GM18868 (cell line): Measurements from ENCODE around the gene OLFM1.

Source experiments
- ATAC-seq: cut with Tn5 transposase; IDR thresholded peaks from one replicate; pipeline ENCODE4 v1.9.1; 2021; ENCODE audit warnings: mild to moderate bottlenecking, moderate library complexity; ENCODE audit not compliant: unreplicated experiment

The OLFM1 gene

GRCh38 chr9:135165756-135166519, 78.5 kb downstream of the OLFM1 start:
- no peak for ATAC-seq

GRCh38 chr9:135166565-135166964, 79.1 kb downstream of the OLFM1 start:
- no peak for ATAC-seq

- ATAC-seq = no peak
Observed at GRCh38 chr9:135167356-135167755, 79.9 kb downstream of the OLFM1 start.

- no peak for ATAC-seq
Observed at GRCh38 chr9:135167849-135168655, 80.6 kb downstream of the OLFM1 start.

- ATAC-seq = no peak
Observed at GRCh38 chr9:135169709-135170226, 82.3 kb downstream of the OLFM1 start.

- ATAC-seq = no peak
Observed at GRCh38 chr9:135170535-135170934, 83.1 kb downstream of the OLFM1 start.
